HepG2 (cell line): ENCODE data around the gene INO80B. TPM values are rescaled to one million over a fixed set of nuclear protein-coding genes. Genes with fewer than 3 reads are reported as not detected.

Experiments used
- CCDC6 ChIP-seq: sonication (generic); formaldehyde crosslinking; IDR thresholded peaks from 2 replicates; pipeline ENCODE4 v1.8.1; 2022; ENCODE audit warnings: mild to moderate bottlenecking, missing genetic modification reagents, moderate library complexity
- HOXA9 ChIP-seq: sonication (generic); formaldehyde crosslinking; IDR thresholded peaks from 2 replicates; pipeline ENCODE4 v1.8.1; 2022; ENCODE audit warnings: missing genetic modification reagents, mild to moderate bottlenecking, moderate library complexity, borderline replicate concordance
- MNT ChIP-seq: fragments of 450-650 bp; IDR thresholded peaks from 2 replicates; pipeline ENCODE4 v1.6.1; 2016
- SIX1 ChIP-seq: sonication (generic); formaldehyde crosslinking; IDR thresholded peaks from 2 replicates; pipeline ENCODE4 v1.4.0; 2020; ENCODE audit warnings: missing genetic modification reagents, borderline replicate concordance
- SUZ12 ChIP-seq: fragments of 150-350 bp; IDR thresholded peaks from 2 replicates; pipeline ENCODE4 v1.6.1; 2014; ENCODE audit warnings: low read depth, low read length
- YY1 ChIP-seq: IDR thresholded peaks from 2 replicates; pipeline ENCODE4 v1.6.1; 2011; ENCODE audit warnings: low read length, low read depth, moderate library complexity, mild to moderate bottlenecking; ENCODE audit not compliant: insufficient read depth, insufficient replicate concordance
- ZFP37 ChIP-seq: sonication (generic); formaldehyde crosslinking; IDR thresholded peaks from 2 replicates; pipeline ENCODE4 v1.4.0; 2020; ENCODE audit warnings: missing genetic modification reagents, borderline replicate concordance
- ZNF143 ChIP-seq: sonication (generic); formaldehyde crosslinking; IDR thresholded peaks from 2 replicates; pipeline ENCODE4 v1.4.0; 2020; ENCODE audit warnings: missing genetic modification reagents
- ZNF24 ChIP-seq: fragments of 450-650 bp; IDR thresholded peaks from 2 replicates; pipeline ENCODE4 v1.6.1; 2017; ENCODE audit warnings: antibody characterized with exemption, mild to moderate bottlenecking
- ZNF329 ChIP-seq: sonication (generic); formaldehyde crosslinking; IDR thresholded peaks from 2 replicates; pipeline ENCODE4 v1.9.0; 2021; ENCODE audit warnings: low read depth, mild to moderate bottlenecking, missing genetic modification reagents
- ZNF362 ChIP-seq: sonication (generic); formaldehyde crosslinking; IDR thresholded peaks from 2 replicates; pipeline ENCODE4 v1.4.0; 2020; ENCODE audit warnings: missing genetic modification reagents, mild to moderate bottlenecking, borderline replicate concordance
- ZNF382 ChIP-seq: sonication (generic); formaldehyde crosslinking; IDR thresholded peaks from 2 replicates; pipeline ENCODE4 v1.5.0; 2020; ENCODE audit warnings: missing genetic modification reagents, mild to moderate bottlenecking, borderline replicate concordance
- ZNF512 ChIP-seq: sonication (generic); formaldehyde crosslinking; IDR thresholded peaks from 2 replicates; pipeline ENCODE4 v1.4.0; 2020; ENCODE audit warnings: mild to moderate bottlenecking, missing genetic modification reagents
- ZNF598 ChIP-seq: sonication (generic); formaldehyde crosslinking; IDR thresholded peaks from 2 replicates; pipeline ENCODE4 v1.5.1; 2020; ENCODE audit warnings: mild to moderate bottlenecking, missing genetic modification reagents, borderline replicate concordance
- ZNF619 ChIP-seq: sonication (generic); formaldehyde crosslinking; IDR thresholded peaks from 2 replicates; pipeline ENCODE4 v1.4.0; 2020; ENCODE audit warnings: mild to moderate bottlenecking, missing genetic modification reagents
- ZNF704 ChIP-seq: sonication (generic); formaldehyde crosslinking; IDR thresholded peaks from 2 replicates; pipeline ENCODE4 v1.8.1; 2023; ENCODE audit warnings: mild to moderate bottlenecking, inconsistent platforms, moderate library complexity, missing genetic modification reagents, borderline replicate concordance
- ZNF816 ChIP-seq: sonication (generic); formaldehyde crosslinking; IDR thresholded peaks from 2 replicates; pipeline ENCODE4 v1.8.0; 2022; ENCODE audit warnings: missing genetic modification reagents, mild to moderate bottlenecking, borderline replicate concordance
- polyA plus RNA-seq, 8 experiments: library from polyadenylated mRNA; depleted of rRNA in 3 of 8; stranded (reverse) in 7 of 8; unstranded in 1 of 8; fragments of >200 nt; fragmentation: Illumina TruSeq in 4 of 8; extraction: Trizol in 4 of 8; gene quantifications; 2 replicates each; pipeline versions ENCODE4 v1.2.1 to v1.2.3, GENCODE V29; 2011 to 2016; ENCODE audit warnings: low read depth in 4 of 8, missing spikeins in 1 of 8, mixed read lengths in 1 of 8; ENCODE audit not compliant: insufficient read depth in 1 of 8
- total RNA-seq, 5 experiments: library from RNA; depleted of rRNA; stranded (reverse); fragments of >200 nt; fragmentation: Illumina TruSeq; extraction: Trizol; gene quantifications; 2 replicates each; pipeline ENCODE4 v1.2.3, GENCODE V29; 2016; ENCODE audit warnings: low read depth in 1 of 5
- TF ChIP-seq, protein P1 (sequence below): sonication (generic); formaldehyde crosslinking; IDR thresholded peaks from 2 replicates; pipeline ENCODE4 v1.9.0; 2021; ENCODE audit warnings: missing genetic modification reagents, mild to moderate bottlenecking, borderline replicate concordance
- TF ChIP-seq, protein P2 (sequence below): IDR thresholded peaks from 2 replicates; pipeline ENCODE4 v1.6.1; 2018; ENCODE audit warnings: missing genetic modification reagents
- TF ChIP-seq, protein P3 (sequence below): sonication (generic); formaldehyde crosslinking; conservative IDR thresholded peaks from 2 replicates; pipeline ENCODE4 v1.5.0; 2020; ENCODE audit warnings: missing genetic modification reagents

INO80B gene
- total and polyA plus RNA-seq, 2 of the 13 experiments (the other 11 are each of a cell fraction or from before 2014, with no cell fraction given): 6.2 to 14.5 TPM

- TF ChIP-seq ZNF816: no peak
- TF ChIP-seq ZNF512 (CRISPR knock-in tag): no peak
- TF ChIP-seq ZNF329 (CRISPR knock-in tag): no peak
- TF ChIP-seq, protein P1, sequence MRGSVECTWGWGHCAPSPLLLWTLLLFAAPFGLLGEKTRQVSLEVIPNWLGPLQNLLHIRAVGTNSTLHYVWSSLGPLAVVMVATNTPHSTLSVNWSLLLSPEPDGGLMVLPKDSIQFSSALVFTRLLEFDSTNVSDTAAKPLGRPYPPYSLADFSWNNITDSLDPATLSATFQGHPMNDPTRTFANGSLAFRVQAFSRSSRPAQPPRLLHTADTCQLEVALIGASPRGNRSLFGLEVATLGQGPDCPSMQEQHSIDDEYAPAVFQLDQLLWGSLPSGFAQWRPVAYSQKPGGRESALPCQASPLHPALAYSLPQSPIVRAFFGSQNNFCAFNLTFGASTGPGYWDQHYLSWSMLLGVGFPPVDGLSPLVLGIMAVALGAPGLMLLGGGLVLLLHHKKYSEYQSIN (CRISPR knock-in tag): no peak
- no peak for TF ChIP-seq MNT
- TF ChIP-seq SIX1: no peak
- no peak for TF ChIP-seq ZNF619
- TF ChIP-seq ZFP37: no peak
- no peak for TF ChIP-seq SUZ12
- no peak for TF ChIP-seq ZNF362 (CRISPR knock-in tag)
- TF ChIP-seq, protein P2, sequence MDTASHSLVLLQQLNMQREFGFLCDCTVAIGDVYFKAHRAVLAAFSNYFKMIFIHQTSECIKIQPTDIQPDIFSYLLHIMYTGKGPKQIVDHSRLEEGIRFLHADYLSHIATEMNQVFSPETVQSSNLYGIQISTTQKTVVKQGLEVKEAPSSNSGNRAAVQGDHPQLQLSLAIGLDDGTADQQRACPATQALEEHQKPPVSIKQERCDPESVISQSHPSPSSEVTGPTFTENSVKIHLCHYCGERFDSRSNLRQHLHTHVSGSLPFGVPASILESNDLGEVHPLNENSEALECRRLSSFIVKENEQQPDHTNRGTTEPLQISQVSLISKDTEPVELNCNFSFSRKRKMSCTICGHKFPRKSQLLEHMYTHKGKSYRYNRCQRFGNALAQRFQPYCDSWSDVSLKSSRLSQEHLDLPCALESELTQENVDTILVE: no peak
- TF ChIP-seq, protein P3, sequence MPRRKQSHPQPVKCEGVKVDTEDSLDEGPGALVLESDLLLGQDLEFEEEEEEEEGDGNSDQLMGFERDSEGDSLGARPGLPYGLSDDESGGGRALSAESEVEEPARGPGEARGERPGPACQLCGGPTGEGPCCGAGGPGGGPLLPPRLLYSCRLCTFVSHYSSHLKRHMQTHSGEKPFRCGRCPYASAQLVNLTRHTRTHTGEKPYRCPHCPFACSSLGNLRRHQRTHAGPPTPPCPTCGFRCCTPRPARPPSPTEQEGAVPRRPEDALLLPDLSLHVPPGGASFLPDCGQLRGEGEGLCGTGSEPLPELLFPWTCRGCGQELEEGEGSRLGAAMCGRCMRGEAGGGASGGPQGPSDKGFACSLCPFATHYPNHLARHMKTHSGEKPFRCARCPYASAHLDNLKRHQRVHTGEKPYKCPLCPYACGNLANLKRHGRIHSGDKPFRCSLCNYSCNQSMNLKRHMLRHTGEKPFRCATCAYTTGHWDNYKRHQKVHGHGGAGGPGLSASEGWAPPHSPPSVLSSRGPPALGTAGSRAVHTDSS (CRISPR knock-in tag): no peak
- TF ChIP-seq CCDC6 (CRISPR knock-in tag): no peak
- TF ChIP-seq ZNF143: no peak
- no peak for TF ChIP-seq ZNF704 (CRISPR knock-in tag)
- TF ChIP-seq ZNF598 (CRISPR knock-in tag): no peak
- TF ChIP-seq HOXA9 (CRISPR knock-in tag): no peak
- no peak for TF ChIP-seq ZNF382 (CRISPR knock-in tag)
- no peak for TF ChIP-seq ZNF24
- no peak for TF ChIP-seq YY1
Measured at GRCh38 chr2:74499267-74499939, 44.5 kb downstream of the INO80B start, which contains the start of gene LBX2 (continued).
